Measurements from ENCODE around the gene ROBO1.

DNA sequence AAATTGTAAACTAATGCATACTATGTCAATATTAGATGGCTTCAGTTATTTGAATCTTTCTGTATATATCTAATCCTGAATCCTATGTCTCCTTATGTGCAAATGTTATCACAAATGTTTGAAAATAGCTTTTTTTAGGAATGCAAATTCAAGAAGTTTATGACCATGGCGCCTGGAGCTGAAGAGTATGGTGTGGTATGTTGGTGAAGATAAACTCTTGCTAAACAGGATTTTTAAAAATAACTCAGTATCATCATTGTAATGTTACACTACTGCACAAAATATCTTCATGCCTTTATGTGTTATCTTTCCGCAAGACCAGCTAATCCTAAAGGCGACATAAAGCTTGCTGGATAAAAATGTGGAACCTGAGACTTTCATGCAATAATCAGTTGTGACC, 382.6 kb downstream of the ROBO1 start:
- TF ChIP-seq, protein P1, sequence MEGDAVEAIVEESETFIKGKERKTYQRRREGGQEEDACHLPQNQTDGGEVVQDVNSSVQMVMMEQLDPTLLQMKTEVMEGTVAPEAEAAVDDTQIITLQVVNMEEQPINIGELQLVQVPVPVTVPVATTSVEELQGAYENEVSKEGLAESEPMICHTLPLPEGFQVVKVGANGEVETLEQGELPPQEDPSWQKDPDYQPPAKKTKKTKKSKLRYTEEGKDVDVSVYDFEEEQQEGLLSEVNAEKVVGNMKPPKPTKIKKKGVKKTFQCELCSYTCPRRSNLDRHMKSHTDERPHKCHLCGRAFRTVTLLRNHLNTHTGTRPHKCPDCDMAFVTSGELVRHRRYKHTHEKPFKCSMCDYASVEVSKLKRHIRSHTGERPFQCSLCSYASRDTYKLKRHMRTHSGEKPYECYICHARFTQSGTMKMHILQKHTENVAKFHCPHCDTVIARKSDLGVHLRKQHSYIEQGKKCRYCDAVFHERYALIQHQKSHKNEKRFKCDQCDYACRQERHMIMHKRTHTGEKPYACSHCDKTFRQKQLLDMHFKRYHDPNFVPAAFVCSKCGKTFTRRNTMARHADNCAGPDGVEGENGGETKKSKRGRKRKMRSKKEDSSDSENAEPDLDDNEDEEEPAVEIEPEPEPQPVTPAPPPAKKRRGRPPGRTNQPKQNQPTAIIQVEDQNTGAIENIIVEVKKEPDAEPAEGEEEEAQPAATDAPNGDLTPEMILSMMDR (IDR thresholded peaks at IDR 0.05), result no peak
- no peak for TF ChIP-seq POLR2A (IDR thresholded peaks at IDR 0.05)

All from vagina (tissue), 2 donors.